Lower leg skin (tissue), 4 donors: ENCODE data around the gene ERICH4. TPM values are rescaled to one million over a fixed set of nuclear protein-coding genes. Genes with fewer than 3 reads are reported as not detected.
A peak's percentile ranks its signal among the peaks of the same experiment; 100 is the strongest.

Source experiments
- DNase-seq, 2 donors: peaks; one replicate each; pipeline ENCODE4 v3.0.0-alpha.2; 2019; ENCODE audit warnings: low spot score in 2 of 2
- H3K4me3 ChIP-seq: fragments of 200-600 bp; sonication (generic); 2 replicates; pipeline ENCODE4 v1.5.1; 2017; ENCODE audit warnings: mild to moderate bottlenecking, low read depth; ENCODE audit not compliant: poor library complexity, severe bottlenecking
- CTCF ChIP-seq, 3 donors: fragments of 450-650 bp; IDR thresholded peaks; one replicate each; pipeline ENCODE4 v1.5.1; 2016; ENCODE audit warnings: antibody characterized with exemption in 3 of 3, mild to moderate bottlenecking in 3 of 3, moderate library complexity in 2 of 3
- POLR2A ChIP-seq, 2 donors: fragments of 450-650 bp; IDR thresholded peaks; one replicate each; pipeline ENCODE4 v1.6.1; 2016 to 2017; ENCODE audit warnings: antibody characterized with exemption in 2 of 2, mild to moderate bottlenecking in 1 of 2, moderate library complexity in 1 of 2
- WGBS, 2 donors: methylation state at CpG; one replicate each; pipeline ENCODE4 v1.1.5; 2018; 5-methylcytosine and 5-hydroxymethylcytosine counted together
- intact Hi-C: fragments of 100-400 bp; cut with DNase I; formaldehyde crosslinking; loops from one replicate; pipeline ENCODE4 v1.15.0; 2023; ENCODE audit warnings: low total_unique reads
- total RNA-seq, 4 donors: library from RNA; depleted of rRNA; stranded (reverse); fragments of >200 nt; gene quantifications; one replicate each; pipeline ENCODE4 v1.1.0, GENCODE V29; 2016

ERICH4 gene, protein sequence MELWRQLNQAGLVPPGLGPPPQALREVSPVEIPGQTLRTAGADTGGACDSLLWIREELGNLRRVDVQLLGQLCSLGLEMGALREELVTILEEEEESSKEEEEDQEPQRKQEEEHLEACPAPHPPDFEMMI
- not detected for total RNA-seq

DNA sequence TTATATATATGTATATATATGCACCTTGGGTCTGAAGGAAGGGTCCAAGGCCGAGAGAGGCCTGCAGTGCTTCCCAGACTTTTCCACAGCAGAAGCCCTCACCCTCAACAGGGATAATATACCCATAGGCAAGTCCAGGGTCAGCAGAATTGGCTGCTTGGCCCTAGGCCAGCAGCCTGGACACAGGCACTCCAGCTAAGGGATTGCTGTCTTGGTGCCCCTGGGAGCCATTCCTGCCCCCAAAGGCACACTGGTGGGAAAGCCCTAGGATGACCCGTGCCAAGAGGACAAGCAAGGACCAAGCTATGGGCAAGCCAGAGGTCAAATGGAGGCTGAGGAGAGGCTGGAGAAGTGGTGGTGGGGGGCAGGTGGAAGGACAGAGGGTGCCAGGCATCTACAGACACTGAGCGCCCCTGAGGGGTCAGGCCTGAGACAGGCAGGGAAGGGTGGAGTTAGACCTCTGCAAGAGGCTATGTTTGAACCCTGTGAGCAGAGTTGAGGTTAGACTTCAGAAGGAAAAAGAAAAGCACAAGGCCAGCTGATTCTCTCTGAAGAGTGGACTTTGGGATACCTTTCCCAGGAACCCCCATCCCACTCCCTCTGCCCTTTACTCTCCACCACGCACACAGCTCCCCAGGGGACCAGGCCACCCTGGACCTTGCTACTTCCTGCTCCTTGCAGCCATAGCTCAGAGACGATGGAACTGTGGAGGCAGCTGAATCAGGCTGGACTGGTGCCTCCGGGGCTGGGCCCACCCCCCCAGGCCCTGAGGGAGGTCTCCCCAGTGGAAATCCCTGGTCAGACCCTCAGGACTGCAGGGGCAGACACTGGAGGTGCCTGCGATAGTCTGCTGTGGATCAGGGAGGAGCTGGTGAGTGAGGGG, at the start of gene ERICH4:
Gene ERICH4 (plus strand): TSS at position 684 of the 883 bp plus-strand sequence. CDS start 14 bp downstream, at position 698.
- intact Hi-C loops: no loop called here
- DNase-seq: peak in 1 of 2 donors; percentile 76
- 64 to 65% methylated on average over 7 of the region's 7 CpGs for WGBS, 2 donors
- H3K4me3 ChIP-seq: no peak within 1 kb of the TSS
- TF ChIP-seq CTCF (IDR thresholded peaks at IDR 0.05): no peak
- no peak for TF ChIP-seq POLR2A (IDR thresholded peaks at IDR 0.05)

DNA sequence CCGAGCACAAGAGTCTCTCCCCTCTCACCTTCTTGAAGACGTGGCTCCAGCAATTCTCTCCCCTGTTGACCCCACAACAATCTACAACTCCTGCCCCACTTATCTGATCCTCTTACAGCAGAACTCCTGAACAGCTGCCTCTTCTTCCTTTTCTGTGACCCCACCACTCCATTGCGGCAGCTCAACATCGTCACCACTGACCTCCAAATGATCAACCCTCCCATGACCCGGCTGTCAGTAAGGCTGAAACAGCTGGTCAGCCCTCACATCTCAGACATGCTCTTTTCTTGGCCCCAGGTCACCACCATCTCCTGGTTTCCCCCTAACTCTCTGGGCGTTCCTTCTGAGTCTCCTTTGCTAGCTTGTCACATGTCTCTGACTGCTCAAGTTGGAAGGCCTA, 47.6 kb upstream of the ERICH4 start:
- H3K4me3 ChIP-seq: no peak overlapping the region
- DNase-seq: no peak
- WGBS, 2 donors: 55 to 70% methylated on average over 6 of the region's 6 CpGs
- intact Hi-C loops: no loop called here
- TF ChIP-seq CTCF (IDR thresholded peaks at IDR 0.05) (no peak), POLR2A (IDR thresholded peaks at IDR 0.05) (no peak)

- intact Hi-C loops: no loop called here
- WGBS, 2 donors: 0% methylated on average over 30 to 50 of the region's 50 CpGs
- no peak for TF ChIP-seq CTCF (IDR thresholded peaks at IDR 0.05)
- no peak for TF ChIP-seq POLR2A (IDR thresholded peaks at IDR 0.05)
- H3K4me3 ChIP-seq: peak within 1 kb of the TSS; percentile 98
- peak; percentile 99 to 100 for DNase-seq
These were observed 45.6 kb upstream of the ERICH4 start, which contains the start of the genes BCKDHA and EXOSC5 for GRCh38 chr19:41397086-41398049. BCKDHA (plus strand) TSS chr19:41397818; CDS start chr19:41397828, 10 bp downstream. EXOSC5 (minus strand) TSS chr19:41397359; CDS start chr19:41397328, 31 bp downstream.

GRCh38 chr19:41398050-41398418, 44.9 kb upstream of the ERICH4 start:
- TF ChIP-seq POLR2A (IDR thresholded peaks at IDR 0.05): no peak
- no peak for TF ChIP-seq CTCF (IDR thresholded peaks at IDR 0.05)
- intact Hi-C loops: no loop called here
- WGBS, 2 donors: 1 to 2% methylated on average over 5 of the region's 5 CpGs
- H3K4me3 ChIP-seq: peak overlapping the region; percentile 98
- no peak for DNase-seq

- TF ChIP-seq CTCF (IDR thresholded peaks at IDR 0.05): no peak
- TF ChIP-seq POLR2A (IDR thresholded peaks at IDR 0.05): no peak
- intact Hi-C loops: no loop called here
- DNase-seq: no peak
- H3K4me3 ChIP-seq: no peak overlapping the region
- WGBS, 2 donors: 45 to 52% methylated on average over 3 of the region's 3 CpGs
These were observed 44.4 kb upstream of the ERICH4 start for GRCh38 chr19:41398598-41398997.
